GM12874 (cell line): ENCODE measurements around the gene LMO1.

Experiments
- CTCF ChIP-seq: IDR thresholded peaks from 2 replicates; pipeline ENCODE4 v1.5.1; 2011; ENCODE audit warnings: low read depth, mild to moderate bottlenecking, control low read depth, low read length, moderate library complexity; ENCODE audit not compliant: insufficient read depth

The LMO1 gene

GRCh38 chr11:8239536-8240228 lies 24.0 kb downstream of the LMO1 start:
- no peak for TF ChIP-seq CTCF

GRCh38 chr11:8239040-8239439 lies 24.6 kb downstream of the LMO1 start:
- TF ChIP-seq CTCF, result no peak

GRCh38 chr11:8237453-8237852 lies 26.2 kb downstream of the LMO1 start:
- TF ChIP-seq CTCF, result no peak

GRCh38 chr11:8235925-8236324 lies 27.8 kb downstream of the LMO1 start:
- no peak for TF ChIP-seq CTCF

- TF ChIP-seq CTCF, result no peak
Measured at GRCh38 chr11:8234910-8235309, 28.8 kb downstream of the LMO1 start.

- TF ChIP-seq CTCF, result no peak
Measured at GRCh38 chr11:8234425-8234821, 29.3 kb downstream of the LMO1 start.

GRCh38 chr11:8233691-8234424 lies 29.8 kb downstream of the LMO1 start:
- no peak for TF ChIP-seq CTCF
